DMS53 treated with DMSO at 0.1 percent for 48 hours (cell line): ENCODE data around the gene POLR1B.
"Not testable (repeated sequence)": the region's sequence is repeated elsewhere in the genome, so short reads cannot be mapped to it uniquely, and the experiment has no call there.

Experiments used
- DNase-seq: peaks from one replicate; lab custom pipeline; 2025; ENCODE audit not compliant: unreplicated experiment; lab: John Stamatoyannopoulos, UW

POLR1B gene

DNA sequence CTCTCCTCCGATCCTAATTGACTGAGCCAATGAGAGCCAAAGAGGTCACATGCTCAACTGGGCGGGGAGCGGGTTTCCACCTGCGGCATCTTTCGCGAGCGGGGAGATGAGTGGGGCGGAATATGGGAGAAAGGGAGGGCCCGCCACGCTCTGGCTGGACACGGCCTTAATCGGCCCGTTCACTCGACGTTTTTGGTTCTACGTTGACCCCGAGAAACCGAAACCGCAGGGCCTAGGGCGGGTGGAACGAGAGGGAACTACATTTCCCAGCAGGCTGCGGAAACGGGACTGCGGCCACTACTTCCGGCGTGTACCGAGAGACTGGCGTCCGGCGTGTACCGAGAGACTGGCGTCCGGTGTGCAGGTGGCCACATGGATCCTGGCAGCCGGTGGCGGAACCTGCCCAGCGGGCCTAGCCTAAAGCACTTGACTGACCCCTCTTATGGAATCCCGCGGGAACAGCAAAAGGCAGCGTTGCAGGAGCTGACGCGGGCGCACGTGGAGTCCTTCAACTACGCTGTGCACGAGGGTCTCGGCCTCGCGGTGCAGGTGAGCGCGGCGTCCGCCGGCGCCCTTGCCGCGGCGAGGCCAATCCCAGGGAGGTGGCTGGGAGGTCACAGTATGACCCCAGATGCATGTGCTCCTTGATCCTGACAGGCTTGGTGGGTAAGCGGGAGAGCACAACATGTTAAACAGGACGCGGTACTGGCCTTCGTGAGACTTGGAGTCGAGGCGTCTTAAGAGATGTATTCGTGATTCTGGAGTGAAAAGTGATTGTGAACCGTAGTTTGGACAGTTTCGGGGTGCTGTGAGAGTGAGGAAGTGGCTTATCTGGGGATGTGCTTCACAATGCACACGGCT is at the start of gene POLR1B:
Gene POLR1B (plus strand): TSS at position 343 of the 861 bp plus-strand sequence. CDS start 30 bp downstream, at position 373.
- DNase-seq, result peak; percentile 94

- no peak for DNase-seq
These were observed 49.2 kb upstream of the POLR1B start for GRCh38 chr2:112493048-112493447.

DNA sequence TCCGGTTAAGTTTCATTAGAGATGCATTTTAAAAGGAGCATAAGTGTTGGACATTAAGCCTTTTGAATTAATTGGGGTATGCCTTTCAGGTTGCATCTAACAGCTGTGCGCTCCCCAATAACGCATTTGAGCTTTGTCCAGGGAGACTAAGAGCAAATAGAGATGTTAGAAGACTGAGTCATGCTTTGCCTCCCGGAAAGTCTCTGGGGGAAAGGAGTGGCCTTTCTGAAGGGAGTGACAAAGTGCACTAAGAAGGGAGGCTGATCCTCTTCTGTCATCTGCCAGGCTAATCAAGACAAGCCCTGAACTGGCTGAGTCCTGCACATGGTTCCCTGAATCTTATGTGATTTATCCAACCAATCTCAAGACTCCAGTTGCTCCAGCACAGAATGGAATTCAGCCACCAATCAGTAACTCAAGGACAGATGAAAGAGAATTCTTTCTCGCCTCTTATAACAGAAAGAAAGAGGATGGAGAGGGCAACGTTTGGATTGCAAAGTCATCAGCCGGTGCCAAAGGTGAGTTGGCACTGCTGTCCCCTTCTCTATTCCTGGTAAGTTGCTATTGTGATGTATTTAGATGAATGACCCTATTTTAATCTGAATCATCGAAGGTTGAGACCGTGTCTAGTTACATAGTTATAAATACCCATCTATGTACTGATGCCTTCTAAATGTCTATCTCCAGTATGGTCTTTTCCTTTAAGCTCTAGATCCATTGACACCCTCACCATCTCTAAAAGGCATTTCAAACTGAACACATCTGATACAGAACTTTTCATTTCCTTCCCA is 48.2 kb upstream of the POLR1B start:
- no peak for DNase-seq

GRCh38 chr2:112494828-112495227 is 47.4 kb upstream of the POLR1B start:
- DNase-seq, result no peak

DNA sequence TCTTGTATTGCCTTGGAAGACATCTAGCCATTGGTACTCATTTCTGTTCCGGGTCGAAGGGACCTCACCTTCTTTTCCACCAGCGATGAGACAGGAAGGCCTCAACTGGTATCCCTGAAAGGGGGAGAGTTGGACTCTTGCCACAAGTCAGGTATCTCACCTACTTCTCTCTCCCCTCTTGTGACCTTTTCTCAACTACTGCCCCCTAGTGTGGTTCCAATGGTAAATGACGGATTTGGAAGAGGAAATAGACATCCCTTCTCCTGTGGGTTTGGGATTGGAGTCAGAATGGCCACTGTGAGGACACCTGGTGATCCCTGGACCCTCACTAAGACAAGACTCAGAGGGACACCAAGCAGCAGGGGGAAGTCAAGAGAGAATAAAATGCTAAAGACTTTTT is 46.4 kb upstream of the POLR1B start:
- not testable (repeated sequence) for DNase-seq

- DNase-seq, result peak; percentile 57
These were observed 41.3 kb upstream of the POLR1B start for GRCh38 chr2:112500850-112501484.

DNA sequence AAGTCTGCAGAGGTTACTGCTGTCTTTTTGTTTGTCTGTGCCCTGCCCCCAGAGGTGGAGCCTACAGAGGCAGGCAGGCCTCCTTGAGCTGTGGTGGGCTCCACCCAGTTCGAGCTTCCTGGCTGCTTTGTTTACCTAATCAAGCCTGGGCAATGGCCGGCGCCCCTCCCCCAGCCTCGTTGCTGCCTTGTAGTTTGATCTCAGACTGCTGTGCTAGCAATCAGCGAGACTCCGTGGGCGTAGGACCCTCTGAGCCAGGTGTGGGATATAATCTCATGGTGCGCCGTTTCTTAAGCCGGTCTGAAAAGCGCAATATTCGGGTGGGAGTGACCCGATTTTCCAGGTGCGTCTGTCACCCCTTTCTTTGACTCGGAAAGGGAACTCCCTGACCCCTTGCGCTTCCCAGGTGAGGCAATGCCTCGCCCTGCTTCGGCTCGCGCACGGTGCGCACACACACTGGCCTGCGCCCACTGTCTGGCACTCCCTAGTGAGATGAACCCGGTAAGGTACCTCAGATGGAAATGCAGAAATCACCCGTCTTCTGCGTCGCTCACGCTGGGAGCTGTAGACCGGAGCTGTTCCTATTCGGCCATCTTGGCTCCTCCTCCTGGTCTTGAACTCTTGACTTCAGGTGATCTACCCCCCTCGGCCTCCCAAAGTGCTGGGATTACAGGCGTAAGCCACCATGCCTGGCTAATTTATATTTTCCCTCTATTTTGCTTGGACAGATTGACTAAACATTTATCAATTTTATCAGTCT is 32.8 kb upstream of the POLR1B start:
- DNase-seq, result not testable (repeated sequence)

- DNase-seq, result no peak
These were observed 25.5 kb upstream of the POLR1B start for GRCh38 chr2:112516801-112517200.

DNA sequence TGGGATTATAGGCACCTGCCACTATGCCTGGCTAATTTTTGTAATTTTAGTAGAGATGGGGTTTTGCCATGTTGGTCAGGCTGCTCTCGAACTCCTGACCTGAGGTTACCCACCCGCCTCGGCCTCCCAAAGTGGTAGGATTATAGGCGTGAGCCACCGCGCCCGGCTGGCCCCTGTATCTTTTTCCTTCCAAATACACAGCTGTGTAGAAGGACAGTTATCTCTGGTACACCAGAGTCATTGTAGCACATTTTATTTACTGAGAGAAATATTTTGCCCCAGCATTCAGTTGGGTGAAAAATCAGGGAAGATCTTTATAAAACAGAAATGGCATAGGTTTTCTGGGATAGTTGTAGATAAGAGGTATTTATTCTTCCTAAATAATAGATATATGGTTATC is 23.5 kb upstream of the POLR1B start:
- DNase-seq, result no peak

GRCh38 chr2:112519506-112519905 is 22.8 kb upstream of the POLR1B start:
- no peak for DNase-seq

- DNase-seq, result no peak
These were observed 22.0 kb upstream of the POLR1B start for GRCh38 chr2:112520234-112520783.

DNA sequence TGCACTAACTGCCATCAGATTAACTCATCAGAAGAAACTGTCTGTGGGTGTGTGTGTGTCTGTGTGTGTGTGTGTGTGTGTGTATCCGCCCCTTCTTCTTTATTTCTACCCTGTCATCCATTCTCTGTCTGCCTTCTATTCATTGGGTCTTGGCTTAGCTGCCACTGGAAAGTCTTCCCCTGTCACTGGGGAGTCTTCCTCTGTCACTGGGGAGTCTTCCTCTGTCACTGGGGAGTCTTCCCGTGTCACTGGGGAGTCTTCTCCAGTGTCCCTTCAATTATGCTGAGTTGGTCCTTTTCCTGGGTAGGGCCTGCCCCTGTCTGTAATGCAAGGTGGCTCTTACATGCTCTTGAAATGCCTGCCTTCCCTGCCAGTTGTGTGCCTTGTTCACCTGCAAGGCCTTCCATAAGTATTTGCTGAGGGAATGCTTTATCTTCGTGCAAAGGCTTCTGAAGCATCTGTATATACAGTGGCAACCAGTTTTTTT is 18.9 kb upstream of the POLR1B start:
- DNase-seq, result no peak

GRCh38 chr2:112524276-112524675 is 18.0 kb upstream of the POLR1B start:
- DNase-seq, result not testable (repeated sequence)

DNA sequence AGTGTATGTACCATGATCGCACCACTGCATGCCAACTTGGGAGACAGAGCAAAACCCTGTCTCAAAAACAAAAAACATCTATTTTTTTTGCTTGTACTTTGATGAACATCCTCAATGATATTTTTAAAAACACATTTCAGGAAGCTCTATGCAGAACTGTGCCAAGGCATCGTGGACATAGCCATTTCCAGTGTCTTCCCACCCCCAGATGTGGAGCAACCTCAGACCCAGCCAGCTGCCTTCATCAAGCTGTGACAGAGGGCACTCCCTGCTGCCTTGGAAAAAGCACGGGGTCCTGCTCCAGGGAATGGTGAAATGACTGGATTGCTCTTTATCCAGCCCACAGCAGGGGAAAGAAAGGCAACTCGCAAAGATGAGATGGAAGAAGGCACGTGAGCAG is 13.7 kb upstream of the POLR1B start:
- no peak for DNase-seq

GRCh38 chr2:112529757-112530156 is 12.5 kb upstream of the POLR1B start:
- DNase-seq, result no peak

- DNase-seq, result no peak
These were observed 11.5 kb upstream of the POLR1B start for GRCh38 chr2:112530728-112531127.

- DNase-seq, result no peak
These were observed 7.4 kb upstream of the POLR1B start for GRCh38 chr2:112534826-112535225.

- DNase-seq, result not testable (repeated sequence)
These were observed 5.6 kb upstream of the POLR1B start for GRCh38 chr2:112536665-112537064.

- DNase-seq, result no peak
These were observed 3.0 kb upstream of the POLR1B start for GRCh38 chr2:112539306-112539705.

GRCh38 chr2:112540906-112541305 is 1.4 kb upstream of the POLR1B start:
- no peak for DNase-seq
